OCI-M2 (cell line): Measurements from ENCODE around the gene RAB25.
"Not testable (repeated sequence)": the region's sequence is repeated elsewhere in the genome, so short reads cannot be mapped to it uniquely, and the experiment has no call there.

ENCODE experiments used
- DNase-seq: peaks from one replicate; lab custom pipeline; 2025; ENCODE audit not compliant: unreplicated experiment; lab: John Stamatoyannopoulos, UW

The RAB25 gene

GRCh38 chr1:156115514-156116374, 54.8 kb downstream of the RAB25 start:
- no peak for DNase-seq

DNA sequence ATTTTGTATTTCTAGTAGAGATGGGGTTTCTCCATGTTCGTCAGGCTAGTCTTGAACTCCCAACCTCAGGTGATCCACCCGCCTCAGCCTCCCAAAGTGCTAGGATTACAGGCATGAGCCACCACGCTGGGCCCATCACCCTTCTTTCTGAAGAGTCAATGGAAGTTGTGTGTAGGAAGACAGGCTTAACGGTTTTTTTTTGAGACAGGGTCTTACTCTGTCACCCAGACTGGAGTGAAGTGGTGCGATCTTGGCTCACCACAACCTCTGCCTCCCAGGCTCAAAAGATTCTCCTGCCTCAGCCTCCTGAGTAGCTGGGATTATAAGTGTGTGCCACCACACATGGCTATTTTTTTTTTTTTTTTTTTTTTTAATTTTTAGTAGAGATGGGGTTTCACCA, 55.8 kb downstream of the RAB25 start:
- not testable (repeated sequence) for DNase-seq

- no peak for DNase-seq
Measured at GRCh38 chr1:156117414-156118176, 56.6 kb downstream of the RAB25 start.

GRCh38 chr1:156118177-156118868, 57.4 kb downstream of the RAB25 start:
- DNase-seq = no peak

DNA sequence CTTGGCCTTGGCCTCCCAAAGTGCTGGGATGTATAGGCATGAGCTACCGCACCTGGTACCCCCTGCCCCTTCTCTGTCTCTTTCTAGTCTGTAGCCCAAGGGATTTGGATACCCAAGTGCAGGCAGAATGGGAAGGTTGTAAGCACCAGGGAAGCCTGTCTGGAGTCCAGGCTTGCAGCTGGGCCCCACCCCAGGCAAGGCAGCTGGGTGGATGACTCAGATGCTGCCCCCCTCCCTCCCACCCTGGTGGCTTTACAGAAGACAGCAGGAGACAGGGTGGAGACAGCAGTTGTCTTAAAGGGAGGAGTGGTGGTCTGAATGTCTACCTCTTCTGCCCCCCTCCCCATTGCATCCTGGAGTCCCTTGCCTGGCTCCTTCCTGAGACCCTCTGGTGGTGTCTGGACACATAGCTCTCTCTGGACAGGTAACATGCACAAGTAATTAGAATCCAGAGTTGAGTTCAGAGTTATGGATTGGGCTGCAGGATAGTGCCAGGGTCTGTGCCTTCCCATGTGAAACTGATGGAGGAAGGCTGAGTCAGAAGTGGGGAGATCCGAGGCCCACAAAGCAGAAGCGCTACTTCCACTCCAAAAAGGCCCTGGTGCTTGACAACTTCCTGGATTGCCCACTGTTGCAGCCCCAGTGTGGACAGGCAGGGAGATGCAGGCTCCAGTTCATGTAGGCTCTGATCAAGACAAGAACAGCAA, 58.7 kb downstream of the RAB25 start:
- no peak for DNase-seq
